Erythroblast (primary cell): ENCODE results near the gene BNIPL.

Experiments used
- GATA1 ChIP-seq: IDR thresholded peaks from 2 replicates; pipeline ENCODE4 v1.6.1; 2011; ENCODE audit warnings: low read depth, mild to moderate bottlenecking, control low read depth, low read length, moderate library complexity
- POLR2A ChIP-seq: IDR thresholded peaks from 2 replicates; pipeline ENCODE4 v1.6.1; 2011; ENCODE audit warnings: mild to moderate bottlenecking, low read length

GRCh38 chr1:151065089-151065645, 28.8 kb downstream of the BNIPL start:
- no peak for TF ChIP-seq POLR2A
- no peak for TF ChIP-seq GATA1
